PFSK-1 (cell line): ENCODE data around the gene EXOC4.

ENCODE experiments used
- POLR2AphosphoS5 ChIP-seq: IDR thresholded peaks from 2 replicates; pipeline ENCODE4 v1.6.1; 2012; ENCODE audit warnings: low read depth, mild to moderate bottlenecking, control low read depth, low read length, moderate library complexity
- REST ChIP-seq, 2 experiments: IDR thresholded peaks; 2 replicates each; pipeline versions ENCODE4 v1.6.1 to v1.8.0; 2011 to 2012; ENCODE audit warnings: low read depth in 2 of 2, low read length in 2 of 2, control low read depth in 1 of 2, inconsistent platforms in 1 of 2, mild to moderate bottlenecking in 1 of 2, moderate library complexity in 1 of 2; ENCODE audit not compliant: insufficient read depth in 1 of 2
- SIN3A ChIP-seq: IDR thresholded peaks from 2 replicates; pipeline ENCODE4 v1.6.1; 2012; ENCODE audit warnings: mild to moderate bottlenecking, low read length, moderate library complexity, borderline replicate concordance; ENCODE audit not compliant: insufficient read depth
- TAF1 ChIP-seq: IDR thresholded peaks from 2 replicates; pipeline ENCODE4 v1.6.1; 2012; ENCODE audit warnings: low read length, control low read depth, borderline replicate concordance; ENCODE audit not compliant: insufficient read depth

DNA sequence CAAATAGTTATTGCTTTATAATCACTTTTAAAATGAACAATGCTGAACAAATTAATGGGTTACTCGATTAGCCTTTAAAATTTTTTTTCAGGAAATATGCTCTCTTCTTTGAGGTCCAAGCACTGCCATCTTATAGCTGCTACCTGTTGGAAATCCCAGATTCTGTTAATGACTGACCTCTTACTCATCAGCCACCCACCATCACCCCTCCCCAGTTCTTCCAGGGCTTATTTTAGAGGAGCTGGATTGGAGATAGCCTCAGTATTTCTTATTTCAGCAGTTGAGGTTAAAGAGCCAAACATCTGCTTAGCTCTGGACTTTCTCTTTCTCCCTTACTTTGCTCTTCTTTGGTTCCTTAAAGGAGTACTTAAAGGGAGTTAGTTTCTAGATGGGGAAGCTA, 420.0 kb downstream of the EXOC4 start:
- TF ChIP-seq POLR2AphosphoS5 (no peak), TAF1 (no peak), REST (IDR thresholded peaks at IDR 0.05; ENCODE audit: insufficient read depth in 1 of 2, low read depth in 2 of 2, low read length in 2 of 2) (no peak), SIN3A (no peak)
